Thoracic aorta (tissue), 2 donors: ENCODE results near the gene RAD9A. TPM values are rescaled to one million over a fixed set of nuclear protein-coding genes. Genes with fewer than 3 reads are reported as not detected.
A peak's percentile ranks its signal among the peaks of the same experiment; 100 is the strongest.

Source experiments
- ATAC-seq: fragments of 150-250 bp; one replicate; pipeline ENCODE4 v1.8.0; 2017; ENCODE audit warnings: low read depth; ENCODE audit not compliant: insufficient number of reproducible peaks, low FRiP score
- DNase-seq: peaks from one replicate; pipeline ENCODE4 v3.0.0-alpha.2; 2020; ENCODE audit warnings: low spot score
- H3K27ac ChIP-seq, 2 donors: fragments of 200-600 bp; sonication (generic); 1 replicate in 1 of 2; 2 replicates in 1 of 2; pipeline ENCODE4 v1.5.1; 2016; ENCODE audit warnings: mild to moderate bottlenecking in 2 of 2, moderate library complexity in 2 of 2
- H3K27me3 ChIP-seq: fragments of 200-600 bp; sonication (generic); replicated peaks from 2 replicates; pipeline ENCODE4 v1.6.0; 2016; ENCODE audit warnings: mild to moderate bottlenecking; ENCODE audit not compliant: insufficient read depth
- H3K36me3 ChIP-seq: fragments of 200-600 bp; sonication (generic); one replicate; pipeline ENCODE4 v1.5.1; 2016
- H3K4me1 ChIP-seq, 2 donors: fragments of 200-600 bp; sonication (generic); 1 replicate in 1 of 2; 2 replicates in 1 of 2; pipeline versions ENCODE4 v1.5.1 to v1.6.0; 2016; ENCODE audit warnings: low read depth in 2 of 2, mild to moderate bottlenecking in 1 of 2; ENCODE audit not compliant: control insufficient read depth in 1 of 2
- H3K4me3 ChIP-seq: fragments of 200-600 bp; sonication (generic); 2 replicates; pipeline ENCODE4 v1.5.1; 2016; ENCODE audit warnings: mild to moderate bottlenecking
- H3K9me3 ChIP-seq: fragments of 200-600 bp; sonication (generic); 2 replicates; pipeline ENCODE4 v1.5.1; 2016
- total RNA-seq, 2 donors: library from RNA; depleted of rRNA; stranded (reverse); fragments of >200 nt; gene quantifications; one replicate each; pipeline versions ENCODE4 v1.1.0 to v1.2.3, GENCODE V29; 2016
- TF ChIP-seq, protein P1 (sequence below): fragments of 200-600 bp; sonication (generic); IDR thresholded peaks from one replicate; pipeline ENCODE4 v1.5.1; 2019; ENCODE audit warnings: antibody characterized with exemption

Gene RAD9A
- total RNA-seq, 2 donors from 2014 or later, result 15.8 to 23.0 TPM

DNA sequence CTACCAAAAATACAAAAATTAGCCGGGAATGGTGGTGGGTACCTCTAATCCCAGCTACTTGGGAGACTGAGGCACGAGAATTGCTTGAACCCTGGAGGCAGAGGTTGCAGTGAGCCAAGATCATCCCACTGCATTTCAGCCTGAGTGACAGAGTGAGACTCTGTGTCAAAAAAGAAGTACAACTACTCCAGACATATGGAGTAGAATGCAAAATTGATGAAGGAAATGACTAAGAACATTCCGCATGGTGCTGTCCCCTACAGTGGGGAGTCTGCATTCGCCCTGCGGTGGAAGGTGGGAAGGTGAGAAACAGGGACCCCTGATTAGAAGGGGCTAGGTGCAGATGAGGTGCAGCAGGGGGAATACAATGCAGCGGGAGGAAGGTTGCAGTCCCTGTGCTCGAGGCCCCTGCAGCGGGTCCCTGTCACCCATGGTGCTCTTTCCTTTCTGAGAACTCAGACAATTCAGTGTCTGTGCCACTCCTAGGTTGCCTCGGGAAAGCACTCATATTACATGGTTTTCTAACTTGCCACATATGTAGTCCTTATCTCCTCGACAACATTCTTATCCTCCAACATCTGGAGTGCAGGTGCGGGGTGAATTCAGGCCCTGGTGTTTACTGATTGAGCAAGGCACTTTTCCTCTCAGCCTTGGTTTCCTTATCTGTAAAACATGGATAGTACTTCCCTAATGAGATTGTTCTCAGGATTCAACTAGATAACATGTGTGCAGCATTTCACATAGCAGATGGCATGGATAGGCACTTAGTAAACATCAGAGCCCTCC, 43.6 kb upstream of the RAD9A start:
- H3K9me3 ChIP-seq, result no peaks in the 10 kb centered on the region
- peaks cover 16 to 22% of the 10 kb centered on the region in 2 donors for H3K4me1 ChIP-seq
- no peak for DNase-seq
- TF ChIP-seq, protein P1, sequence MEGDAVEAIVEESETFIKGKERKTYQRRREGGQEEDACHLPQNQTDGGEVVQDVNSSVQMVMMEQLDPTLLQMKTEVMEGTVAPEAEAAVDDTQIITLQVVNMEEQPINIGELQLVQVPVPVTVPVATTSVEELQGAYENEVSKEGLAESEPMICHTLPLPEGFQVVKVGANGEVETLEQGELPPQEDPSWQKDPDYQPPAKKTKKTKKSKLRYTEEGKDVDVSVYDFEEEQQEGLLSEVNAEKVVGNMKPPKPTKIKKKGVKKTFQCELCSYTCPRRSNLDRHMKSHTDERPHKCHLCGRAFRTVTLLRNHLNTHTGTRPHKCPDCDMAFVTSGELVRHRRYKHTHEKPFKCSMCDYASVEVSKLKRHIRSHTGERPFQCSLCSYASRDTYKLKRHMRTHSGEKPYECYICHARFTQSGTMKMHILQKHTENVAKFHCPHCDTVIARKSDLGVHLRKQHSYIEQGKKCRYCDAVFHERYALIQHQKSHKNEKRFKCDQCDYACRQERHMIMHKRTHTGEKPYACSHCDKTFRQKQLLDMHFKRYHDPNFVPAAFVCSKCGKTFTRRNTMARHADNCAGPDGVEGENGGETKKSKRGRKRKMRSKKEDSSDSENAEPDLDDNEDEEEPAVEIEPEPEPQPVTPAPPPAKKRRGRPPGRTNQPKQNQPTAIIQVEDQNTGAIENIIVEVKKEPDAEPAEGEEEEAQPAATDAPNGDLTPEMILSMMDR, result no peak
- H3K27ac ChIP-seq, result no peak overlapping the region
- no peaks in the 10 kb centered on the region for H3K27me3 ChIP-seq
- no peak for ATAC-seq
- no peak overlapping the region for H3K4me3 ChIP-seq
- H3K36me3 ChIP-seq, result no peaks in the 10 kb centered on the region

DNA sequence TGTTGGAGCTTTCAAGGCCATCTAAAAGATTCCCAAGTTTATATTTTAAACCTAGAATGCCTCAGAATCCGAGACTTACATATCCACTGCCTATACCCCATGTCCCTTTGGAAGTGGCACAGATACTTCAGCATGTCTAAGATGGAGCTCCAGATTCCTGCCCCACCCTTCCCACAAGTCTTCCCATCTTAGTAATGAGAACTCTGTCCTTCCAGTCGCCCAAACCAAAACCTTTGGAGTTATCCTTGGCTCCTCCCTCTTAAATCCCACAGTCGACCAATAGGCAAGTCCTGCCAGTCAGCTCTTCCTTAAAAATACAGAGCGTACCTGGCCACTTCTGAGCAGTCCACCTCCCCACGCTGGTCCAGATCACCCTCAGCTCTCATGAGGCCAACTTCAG, 42.8 kb upstream of the RAD9A start:
- ATAC-seq, result no peak
- peaks cover 19 to 23% of the 10 kb centered on the region in 2 donors for H3K4me1 ChIP-seq
- H3K27me3 ChIP-seq, result no peaks in the 10 kb centered on the region
- no peak for DNase-seq
- no peak overlapping the region for H3K27ac ChIP-seq
- TF ChIP-seq, protein P1, result no peak
- no peaks in the 10 kb centered on the region for H3K9me3 ChIP-seq
- no peaks in the 10 kb centered on the region for H3K36me3 ChIP-seq
- H3K4me3 ChIP-seq, result no peak overlapping the region

DNA sequence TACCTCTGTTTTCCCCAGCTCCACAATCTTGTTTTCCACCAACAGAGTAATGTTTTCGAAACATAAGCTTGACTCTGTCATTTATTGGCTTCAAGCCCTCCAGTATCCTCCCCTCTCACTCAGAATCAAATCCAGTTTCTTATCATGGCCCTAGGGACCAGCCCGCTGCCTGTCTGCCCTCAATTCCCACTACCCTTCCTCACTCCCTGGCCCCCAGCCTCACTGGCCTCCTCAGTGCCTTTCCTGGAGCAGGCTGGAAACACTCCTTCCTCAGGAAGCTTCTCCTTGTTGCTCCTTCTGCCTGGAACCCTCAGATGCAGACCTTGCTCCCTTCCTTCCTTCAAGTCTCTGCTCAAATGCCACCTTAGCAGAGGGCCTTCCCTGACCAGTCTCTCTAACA, 42.3 kb upstream of the RAD9A start:
- Histone ChIP-seq H3K4me1 (peaks cover 23 to 27% of the 10 kb centered on the region in 2 donors), H3K27ac (no peak overlapping the region)
- TF ChIP-seq, protein P1, result no peak

DNA sequence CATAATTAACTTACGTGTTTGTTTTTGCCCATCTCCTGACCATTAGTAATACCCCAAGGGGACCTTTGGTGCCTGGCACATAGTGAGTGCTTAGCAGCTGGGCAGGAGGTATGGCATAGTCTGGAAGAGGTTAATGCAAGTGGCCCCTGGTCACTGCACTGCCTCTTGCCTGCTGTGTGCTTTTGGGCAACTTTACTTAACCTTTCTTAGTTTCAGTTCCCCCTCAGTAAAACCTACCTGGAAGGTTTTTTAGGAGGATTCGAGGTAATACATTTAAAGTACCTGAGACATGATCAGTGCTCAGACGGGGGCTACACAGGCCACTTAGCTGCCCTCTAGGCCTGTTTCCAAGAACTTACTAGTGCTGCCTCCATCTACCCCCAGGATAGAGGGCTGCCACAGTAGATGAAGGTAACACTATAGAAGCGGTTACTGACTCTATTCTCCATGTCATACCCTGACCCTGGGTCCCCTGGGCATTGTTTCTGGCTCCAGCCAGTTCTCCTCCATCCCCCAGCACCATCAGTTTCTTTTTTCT, 41.8 kb upstream of the RAD9A start:
- Histone ChIP-seq H3K27me3 (no peaks in the 10 kb centered on the region), H3K36me3 (no peaks in the 10 kb centered on the region), H3K4me1 (peaks cover 27 to 33% of the 10 kb centered on the region in 2 donors), H3K9me3 (no peaks in the 10 kb centered on the region), H3K4me3 (no peak overlapping the region), H3K27ac (no peak overlapping the region)
- DNase-seq (no peak), ATAC-seq (no peak)
- TF ChIP-seq, protein P1, result no peak

More for the DNA sequence above, 42.3 kb upstream of the RAD9A start:
- Histone ChIP-seq H3K9me3 (no peaks in the 10 kb centered on the region), H3K4me3 (no peak overlapping the region), H3K27me3 (no peaks in the 10 kb centered on the region), H3K36me3 (no peaks in the 10 kb centered on the region)
- no peak for ATAC-seq
- DNase-seq, result no peak

DNA sequence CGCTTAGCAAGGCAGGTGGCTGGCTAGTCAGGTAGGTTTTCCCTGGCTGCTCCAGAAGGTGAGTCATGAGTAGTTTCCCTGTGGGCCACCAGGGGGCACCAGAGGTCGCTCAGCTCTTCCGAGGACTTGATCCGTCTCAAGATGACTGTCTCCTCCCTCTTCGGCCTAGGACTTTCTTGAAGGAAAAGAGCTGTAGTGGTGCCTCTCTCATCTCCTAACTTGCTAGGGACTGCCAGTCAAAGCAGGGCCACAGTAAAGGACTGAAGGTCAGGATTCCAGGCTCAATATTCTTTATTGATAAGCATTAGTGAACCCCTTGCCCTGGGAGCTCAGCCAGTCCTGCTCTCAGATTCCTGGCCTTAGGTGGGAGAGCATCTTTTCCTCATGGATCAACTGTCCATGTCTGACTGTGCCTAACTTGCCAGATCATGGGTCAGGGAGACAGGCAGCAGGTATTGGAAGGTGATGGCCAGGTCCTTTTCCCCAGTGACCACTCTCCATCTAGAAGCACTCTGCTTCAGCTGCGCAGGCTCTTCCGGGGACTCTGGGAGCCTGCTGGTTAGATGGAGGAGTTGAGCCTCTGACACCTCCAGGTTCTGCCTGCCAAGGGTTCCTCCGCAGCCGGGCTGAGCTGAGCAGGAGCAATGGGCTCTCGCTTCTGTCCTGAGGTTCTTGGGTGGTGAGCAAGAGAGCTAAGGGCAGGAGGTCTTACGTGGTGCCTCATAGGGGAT, 40.3 kb upstream of the RAD9A start:
- peak overlapping the region; percentile 99 to 100 for H3K27ac ChIP-seq
- DNase-seq (no peak), ATAC-seq (peak; percentile 24)
- H3K4me3 ChIP-seq, result peak overlapping the region; percentile 89
- no peaks in the 10 kb centered on the region for H3K27me3 ChIP-seq
- TF ChIP-seq, protein P1, result peak; percentile 95
- no peaks in the 10 kb centered on the region for H3K36me3 ChIP-seq
- peaks cover 40 to 47% of the 10 kb centered on the region in 2 donors for H3K4me1 ChIP-seq
- no peaks in the 10 kb centered on the region for H3K9me3 ChIP-seq
